Activated T-cell treated with anti-CD3 and anti-CD28 coated beads, Interleukin-2, amount 50 U/mL, for 4 hours (primary cell): ENCODE results near the gene TOX3. TPM values are rescaled to one million over a fixed set of nuclear protein-coding genes. Genes with fewer than 3 reads are reported as not detected.

Experiments used
- ATAC-seq, 2 donors: fragments of 200-7000 bp; cut with Tn5 transposase; one replicate each; pipeline ENCODE4 v1.10.0; 2021
- DNase-seq: peaks from one replicate; pipeline ENCODE4 v3.0.0-alpha.2; 2020
- H3K27me3 Mint-ChIP-seq: one replicate; pipeline ENCODE4 v1.8.0; 2021; ENCODE audit warnings: low read depth, mixed read lengths
- H3K36me3 Mint-ChIP-seq: one replicate; pipeline ENCODE4 v1.8.0; 2022; ENCODE audit warnings: mixed read lengths; ENCODE audit not compliant: insufficient read depth
- H3K4me1 Mint-ChIP-seq: one replicate; pipeline ENCODE4 v1.8.0; 2021; ENCODE audit warnings: low read depth, mixed read lengths
- H3K4me3 Mint-ChIP-seq: one replicate; pipeline ENCODE4 v1.8.0; 2021; ENCODE audit warnings: mild to moderate bottlenecking, moderate library complexity, mixed read lengths
- H3K9me3 Mint-ChIP-seq: one replicate; pipeline ENCODE4 v1.8.0; 2021; ENCODE audit warnings: mixed read lengths
- total RNA-seq, 3 donors: library from RNA; stranded (reverse); gene quantifications; one replicate each; pipeline ENCODE4 v1.2.1, GENCODE V29; 2021

The TOX3 gene
- total RNA-seq, 3 donors from 2014 or later, result 0.08 TPM; not detected in 2

DNA sequence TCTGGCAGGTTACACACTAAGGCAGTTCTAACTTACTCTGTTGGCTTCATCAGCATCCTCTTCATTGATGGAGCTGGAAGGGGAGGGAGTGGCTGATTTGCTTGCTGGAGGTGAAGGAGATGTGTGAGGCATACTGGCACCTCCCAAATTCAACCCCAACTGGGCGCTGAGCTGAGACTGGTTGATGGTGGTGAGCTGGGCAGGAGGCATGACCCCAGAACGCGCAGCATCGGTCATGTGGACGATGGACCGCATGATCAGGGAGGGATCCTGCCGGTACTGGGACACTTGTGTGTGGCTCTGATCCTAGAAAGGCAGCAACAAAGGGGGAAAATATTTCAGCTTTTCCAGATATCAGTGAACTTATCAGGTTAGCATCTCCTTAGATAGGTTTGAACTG lies 96.7 kb downstream of the TOX3 start:
- no peaks in the 10 kb centered on the region for H3K27me3 Mint-ChIP-seq

GRCh38 chr16:52446080-52446479 lies 100.9 kb downstream of the TOX3 start:
- no peaks in the 10 kb centered on the region for H3K27me3 Mint-ChIP-seq
- H3K9me3 Mint-ChIP-seq, result peaks cover 9% of the 10 kb centered on the region
- H3K4me1 Mint-ChIP-seq, result no peaks in the 10 kb centered on the region
- DNase-seq, result no peak
- H3K36me3 Mint-ChIP-seq, result no peaks in the 10 kb centered on the region
- H3K4me3 Mint-ChIP-seq, result no peak overlapping the region
- no peak for ATAC-seq

More for the DNA sequence above, 96.7 kb downstream of the TOX3 start:
- peaks cover 9% of the 10 kb centered on the region for H3K9me3 Mint-ChIP-seq
- ATAC-seq (no peak), DNase-seq (no peak)
- no peaks in the 10 kb centered on the region for H3K4me1 Mint-ChIP-seq
- H3K4me3 Mint-ChIP-seq, result no peak overlapping the region
- H3K36me3 Mint-ChIP-seq, result no peaks in the 10 kb centered on the region

DNA sequence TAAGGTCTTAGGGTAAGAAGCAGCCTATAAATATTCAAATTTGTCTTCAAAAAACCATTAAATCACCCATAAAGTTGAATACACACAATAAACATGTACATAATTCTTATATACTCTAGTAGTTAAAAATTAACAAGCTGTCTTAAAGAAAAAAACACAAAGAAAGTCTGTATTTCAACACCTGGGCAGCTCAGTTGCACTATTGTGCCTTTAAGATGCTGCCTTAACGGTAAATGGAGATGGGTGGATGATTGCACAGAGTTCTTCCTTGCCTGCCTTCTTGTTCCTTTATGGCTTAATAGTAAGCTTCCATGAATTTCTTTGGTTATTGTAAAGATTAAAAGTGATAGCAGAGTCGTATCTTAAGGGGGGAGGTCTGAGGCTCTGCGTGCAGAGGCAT lies 105.1 kb downstream of the TOX3 start:
- Mint-ChIP-seq H3K4me1 (no peaks in the 10 kb centered on the region), H3K4me3 (no peak overlapping the region), H3K27me3 (no peaks in the 10 kb centered on the region), H3K36me3 (no peaks in the 10 kb centered on the region), H3K9me3 (peaks cover 3% of the 10 kb centered on the region)
- no peak for ATAC-seq
- DNase-seq, result no peak

GRCh38 chr16:52440248-52440647 lies 106.7 kb downstream of the TOX3 start:
- ATAC-seq (no peak), DNase-seq (no peak)
- Mint-ChIP-seq H3K4me1 (no peaks in the 10 kb centered on the region), H3K36me3 (no peaks in the 10 kb centered on the region), H3K4me3 (no peak overlapping the region), H3K27me3 (no peaks in the 10 kb centered on the region), H3K9me3 (peaks cover 3% of the 10 kb centered on the region)

DNA sequence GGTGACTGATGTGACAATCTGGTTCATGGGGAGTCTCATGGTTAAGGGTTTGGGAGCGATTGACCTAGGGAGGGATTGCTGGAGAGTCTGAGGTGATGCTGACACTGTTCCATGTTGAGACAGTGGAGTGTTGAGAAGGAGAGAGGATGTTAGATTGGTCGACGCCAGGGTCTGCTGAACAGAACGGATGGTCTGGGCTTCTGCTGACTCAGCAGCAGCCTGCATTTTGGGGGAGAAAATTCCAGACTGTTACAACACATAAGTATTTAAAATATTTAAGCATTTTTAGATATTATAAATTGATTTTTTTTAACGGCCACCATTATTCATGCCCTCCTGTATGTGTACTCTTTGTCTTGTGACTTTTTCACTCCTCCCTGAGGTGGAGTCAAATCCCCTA lies 107.2 kb downstream of the TOX3 start:
- Mint-ChIP-seq H3K4me3 (no peak overlapping the region), H3K4me1 (no peaks in the 10 kb centered on the region), H3K9me3 (peaks cover 3% of the 10 kb centered on the region), H3K36me3 (no peaks in the 10 kb centered on the region), H3K27me3 (no peaks in the 10 kb centered on the region)
- no peak for DNase-seq
- ATAC-seq, result no peak

DNA sequence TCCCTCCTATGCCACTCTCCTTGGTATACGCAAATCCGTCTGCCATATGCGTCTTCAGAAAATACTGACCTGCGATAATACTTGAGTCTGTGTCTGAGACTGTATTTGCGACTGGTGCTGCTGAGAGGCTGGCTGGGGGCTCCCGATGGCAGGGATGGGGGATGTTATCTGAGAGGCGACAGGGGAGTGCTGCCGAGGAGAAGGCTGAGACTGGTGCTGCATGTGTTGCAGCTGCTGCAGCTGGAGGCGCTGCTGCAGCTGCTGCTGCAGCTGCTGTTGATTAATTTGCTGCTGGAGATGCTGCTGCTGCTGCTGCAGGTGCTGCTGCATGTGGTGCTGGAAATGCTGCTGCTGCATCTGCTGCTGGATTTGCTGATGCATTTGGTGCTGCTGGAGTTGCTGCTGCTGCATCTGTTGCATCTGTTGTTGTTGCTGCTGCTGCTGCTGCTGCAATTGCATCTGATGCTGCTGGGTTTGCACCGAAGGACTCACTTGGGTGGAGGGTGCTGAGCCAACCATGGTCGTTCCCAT lies 107.7 kb downstream of the TOX3 start:
- no peak for DNase-seq
- ATAC-seq, result no peak
- H3K36me3 Mint-ChIP-seq, result no peaks in the 10 kb centered on the region
- H3K9me3 Mint-ChIP-seq, result peaks cover 3% of the 10 kb centered on the region
- no peaks in the 10 kb centered on the region for H3K27me3 Mint-ChIP-seq
- no peak overlapping the region for H3K4me3 Mint-ChIP-seq
- H3K4me1 Mint-ChIP-seq, result no peaks in the 10 kb centered on the region

GRCh38 chr16:52437277-52437670 lies 109.7 kb downstream of the TOX3 start:
- ATAC-seq, result no peak
- Mint-ChIP-seq H3K4me1 (no peaks in the 10 kb centered on the region), H3K27me3 (no peaks in the 10 kb centered on the region), H3K4me3 (no peak overlapping the region), H3K36me3 (no peaks in the 10 kb centered on the region), H3K9me3 (peaks cover 3% of the 10 kb centered on the region)
- DNase-seq, result no peak

- no peak overlapping the region for H3K4me3 Mint-ChIP-seq
- peaks cover 3% of the 10 kb centered on the region for H3K9me3 Mint-ChIP-seq
- H3K36me3 Mint-ChIP-seq, result no peaks in the 10 kb centered on the region
- no peak for ATAC-seq
- DNase-seq, result no peak
- H3K4me1 Mint-ChIP-seq, result no peaks in the 10 kb centered on the region
- H3K27me3 Mint-ChIP-seq, result no peaks in the 10 kb centered on the region
Observed at GRCh38 chr16:52436339-52437276, 110.3 kb downstream of the TOX3 start.

DNA sequence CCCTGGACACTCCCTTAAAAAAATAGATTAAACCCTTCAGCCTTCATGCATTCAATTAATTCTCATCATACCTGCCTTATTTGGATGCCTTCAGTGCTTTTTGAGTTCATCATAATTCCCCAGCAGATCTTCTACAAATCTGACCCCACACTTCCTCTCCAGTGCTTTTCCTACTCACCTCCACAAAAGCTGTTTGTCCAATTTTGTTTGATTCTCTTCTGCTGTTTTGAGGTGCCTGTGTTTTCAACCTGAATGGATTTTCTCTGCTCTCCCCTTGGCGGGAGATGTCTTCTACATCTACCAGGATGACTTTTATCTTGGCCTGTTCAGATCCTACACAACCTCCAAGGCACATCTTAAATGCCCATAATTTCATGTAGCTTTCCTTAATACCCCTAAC lies 112.7 kb downstream of the TOX3 start:
- no peaks in the 10 kb centered on the region for H3K4me1 Mint-ChIP-seq
- DNase-seq (no peak), ATAC-seq (no peak)
- H3K4me3 Mint-ChIP-seq, result no peak overlapping the region
- no peaks in the 10 kb centered on the region for H3K36me3 Mint-ChIP-seq
- H3K9me3 Mint-ChIP-seq, result no peaks in the 10 kb centered on the region
- H3K27me3 Mint-ChIP-seq, result no peaks in the 10 kb centered on the region

GRCh38 chr16:52433643-52434042 lies 113.3 kb downstream of the TOX3 start:
- no peaks in the 10 kb centered on the region for H3K27me3 Mint-ChIP-seq
- H3K4me3 Mint-ChIP-seq, result no peak overlapping the region
- no peaks in the 10 kb centered on the region for H3K4me1 Mint-ChIP-seq
- ATAC-seq (no peak), DNase-seq (no peak)
- H3K9me3 Mint-ChIP-seq, result no peaks in the 10 kb centered on the region
- no peaks in the 10 kb centered on the region for H3K36me3 Mint-ChIP-seq

GRCh38 chr16:52424591-52424990 lies 122.4 kb downstream of the TOX3 start:
- H3K4me1 Mint-ChIP-seq, result no peaks in the 10 kb centered on the region

GRCh38 chr16:52422307-52422706 lies 124.6 kb downstream of the TOX3 start:
- DNase-seq (no peak), ATAC-seq (no peak)
- peaks cover 9% of the 10 kb centered on the region for H3K9me3 Mint-ChIP-seq
- H3K4me1 Mint-ChIP-seq, result no peaks in the 10 kb centered on the region
- no peak overlapping the region for H3K4me3 Mint-ChIP-seq
- H3K27me3 Mint-ChIP-seq, result no peaks in the 10 kb centered on the region
- no peaks in the 10 kb centered on the region for H3K36me3 Mint-ChIP-seq

More at GRCh38 chr16:52424591-52424990, 122.4 kb downstream of the TOX3 start:
- no peak overlapping the region for H3K4me3 Mint-ChIP-seq
- ATAC-seq (no peak), DNase-seq (no peak)
- H3K9me3 Mint-ChIP-seq, result no peaks in the 10 kb centered on the region
- no peaks in the 10 kb centered on the region for H3K36me3 Mint-ChIP-seq
- H3K27me3 Mint-ChIP-seq, result no peaks in the 10 kb centered on the region

DNA sequence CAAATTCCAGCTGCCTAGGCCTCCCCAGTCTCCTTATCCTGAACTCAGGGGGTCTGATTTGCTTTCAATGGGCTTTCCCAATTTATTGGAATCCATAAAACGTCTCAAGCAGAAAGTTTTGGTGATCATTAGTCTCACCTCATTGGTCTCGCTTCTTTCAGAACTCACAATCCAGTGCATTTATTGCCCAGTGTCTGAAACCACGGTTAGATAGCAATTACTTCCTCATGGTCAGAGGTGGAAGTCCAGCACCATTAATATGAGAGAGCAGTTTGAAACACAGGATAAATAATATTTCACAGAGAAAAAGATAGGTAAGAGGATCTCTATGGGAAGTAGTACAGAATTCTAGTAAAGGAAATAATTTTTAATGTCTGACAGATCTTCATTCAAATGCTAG lies 128.7 kb downstream of the TOX3 start:
- Mint-ChIP-seq H3K9me3 (peaks cover 23% of the 10 kb centered on the region), H3K36me3 (no peaks in the 10 kb centered on the region), H3K27me3 (no peaks in the 10 kb centered on the region), H3K4me3 (no peak overlapping the region), H3K4me1 (no peaks in the 10 kb centered on the region)
- DNase-seq, result no peak
- ATAC-seq, result no peak

- H3K4me3 Mint-ChIP-seq, result no peak overlapping the region
- H3K27me3 Mint-ChIP-seq, result no peaks in the 10 kb centered on the region
Observed at GRCh38 chr16:52416888-52417287, 130.1 kb downstream of the TOX3 start.

DNA sequence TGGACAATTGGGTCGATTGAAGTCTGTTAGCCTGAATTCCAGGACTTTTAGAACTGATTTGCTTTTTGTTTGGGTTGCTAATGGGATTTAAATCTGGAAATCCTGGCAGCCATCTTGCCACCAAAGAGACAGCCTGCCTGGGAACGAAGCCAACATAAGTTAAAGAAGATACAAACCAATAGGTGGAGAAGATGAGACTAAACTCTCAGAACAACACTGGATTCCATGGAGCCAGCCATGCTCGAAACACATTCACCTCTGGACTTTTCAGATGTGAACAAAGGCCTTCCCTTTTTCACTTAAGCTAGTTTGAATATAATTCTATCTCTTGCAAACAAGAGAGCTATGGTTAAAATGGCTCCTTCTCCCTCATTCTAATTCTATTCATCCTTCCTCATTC lies 135.9 kb downstream of the TOX3 start:
- peaks cover 17% of the 10 kb centered on the region for H3K9me3 Mint-ChIP-seq
- H3K4me1 Mint-ChIP-seq, result no peaks in the 10 kb centered on the region
- ATAC-seq (no peak), DNase-seq (no peak)
- H3K4me3 Mint-ChIP-seq, result no peak overlapping the region
- H3K36me3 Mint-ChIP-seq, result no peaks in the 10 kb centered on the region
- no peaks in the 10 kb centered on the region for H3K27me3 Mint-ChIP-seq

More at GRCh38 chr16:52416888-52417287, 130.1 kb downstream of the TOX3 start:
- H3K4me1 Mint-ChIP-seq, result no peaks in the 10 kb centered on the region
- ATAC-seq, result no peak
- peaks cover 25% of the 10 kb centered on the region for H3K9me3 Mint-ChIP-seq
- no peaks in the 10 kb centered on the region for H3K36me3 Mint-ChIP-seq
- DNase-seq, result no peak
